Suprapubic skin (tissue), 4 donors: Measurements from ENCODE around the gene RING1. TPM values are rescaled to one million over a fixed set of nuclear protein-coding genes. Genes with fewer than 3 reads are reported as not detected.
A peak's percentile ranks its signal among the peaks of the same experiment; 100 is the strongest.

Source experiments
- DNase-seq, 2 donors: peaks; one replicate each; pipeline ENCODE4 v3.0.0-alpha.2; 2019; ENCODE audit warnings: low spot score in 2 of 2
- H3K27ac ChIP-seq: fragments of 200-600 bp; sonication (generic); one replicate; pipeline ENCODE4 v1.5.1; 2019
- H3K27me3 ChIP-seq: fragments of 200-600 bp; sonication (generic); one replicate; pipeline ENCODE4 v1.5.1; 2019
- H3K36me3 ChIP-seq: fragments of 200-600 bp; sonication (generic); one replicate; pipeline ENCODE4 v1.5.1; 2019
- H3K4me1 ChIP-seq: fragments of 200-600 bp; sonication (generic); one replicate; pipeline ENCODE4 v1.5.1; 2019
- H3K4me3 ChIP-seq: fragments of 200-600 bp; sonication (generic); one replicate; pipeline ENCODE4 v1.5.1; 2019; ENCODE audit warnings: mild to moderate bottlenecking
- H3K9me3 ChIP-seq: fragments of 200-600 bp; sonication (generic); one replicate; pipeline ENCODE4 v1.5.1; 2019
- CTCF ChIP-seq, 2 donors: fragments of 200-600 bp in 1 of 2; fragments of 450-650 bp in 1 of 2; sonication (generic) in 1 of 2; IDR thresholded peaks; one replicate each; pipeline ENCODE4 v1.5.1; 2016 to 2019; ENCODE audit warnings: antibody characterized with exemption in 2 of 2, mild to moderate bottlenecking in 1 of 2, moderate library complexity in 1 of 2
- EP300 ChIP-seq: sonication (generic); formaldehyde crosslinking; IDR thresholded peaks from one replicate; pipeline ENCODE4 v1.6.1; 2017; ENCODE audit warnings: antibody characterized with exemption
- POLR2A ChIP-seq, 2 donors: fragments of 450-650 bp; IDR thresholded peaks; one replicate each; pipeline ENCODE4 v1.6.1; 2017; ENCODE audit warnings: antibody characterized with exemption in 2 of 2, mild to moderate bottlenecking in 2 of 2, moderate library complexity in 2 of 2
- POLR2AphosphoS5 ChIP-seq, 3 donors: sonication (generic); formaldehyde crosslinking; IDR thresholded peaks; one replicate each; pipeline ENCODE4 v1.6.1; 2017; ENCODE audit warnings: antibody characterized with exemption in 3 of 3
- WGBS: methylation state at CpG from one replicate; pipeline ENCODE4 v1.1.5; 2018; 5-methylcytosine and 5-hydroxymethylcytosine counted together
- total RNA-seq, 4 donors: library from RNA; depleted of rRNA; stranded (reverse); fragments of >200 nt; gene quantifications; one replicate each; pipeline ENCODE4 v1.1.0, GENCODE V29; 2016

Gene RING1
- total RNA-seq, 4 donors from 2014 or later = 11.5 to 18.1 (median 14.9) TPM

GRCh38 chr6:33248932-33249731, 40.8 kb downstream of the RING1 start:
- DNase-seq = peak; percentile 98 to 99
- H3K27ac ChIP-seq = peak overlapping the region; percentile 96
- H3K4me1 ChIP-seq = peaks cover 34% of the 10 kb centered on the region
- TF ChIP-seq POLR2A (IDR thresholded peaks at IDR 0.05) = peak in 1 of 2 donors; percentile 68
- TF ChIP-seq CTCF (IDR thresholded peaks at IDR 0.05) = peak in 1 of 2 donors; percentile 9
- TF ChIP-seq EP300 = no peak
- TF ChIP-seq POLR2AphosphoS5 (IDR thresholded peaks at IDR 0.05) = peak in 1 of 3 donors; percentile 72
- H3K27me3 ChIP-seq = no peaks in the 10 kb centered on the region
- 0% methylated on average over 27 of the region's 58 CpGs for WGBS
- peak overlapping the region; percentile 71 for H3K4me3 ChIP-seq
- H3K9me3 ChIP-seq = no peaks in the 10 kb centered on the region
- peaks cover 17% of the 10 kb centered on the region for H3K36me3 ChIP-seq

GRCh38 chr6:33249732-33250630, 41.7 kb downstream of the RING1 start:
- peak overlapping the region; percentile 71 for H3K4me3 ChIP-seq
- TF ChIP-seq CTCF (IDR thresholded peaks at IDR 0.05) (no peak), POLR2AphosphoS5 (IDR thresholded peaks at IDR 0.05) (no peak), EP300 (no peak), POLR2A (IDR thresholded peaks at IDR 0.05) (no peak)
- H3K9me3 ChIP-seq = no peaks in the 10 kb centered on the region
- peaks cover 34% of the 10 kb centered on the region for H3K4me1 ChIP-seq
- 15% methylated on average over 14 of the region's 15 CpGs for WGBS
- H3K27me3 ChIP-seq = no peaks in the 10 kb centered on the region
- peak in 1 of 2 donors; percentile 61 for DNase-seq
- peaks cover 18% of the 10 kb centered on the region for H3K36me3 ChIP-seq
- peak overlapping the region; percentile 96 for H3K27ac ChIP-seq

- Histone ChIP-seq H3K27ac (no peak overlapping the region), H3K4me3 (no peak overlapping the region), H3K36me3 (peaks cover 20% of the 10 kb centered on the region), H3K27me3 (no peaks in the 10 kb centered on the region), H3K4me1 (peaks cover 34% of the 10 kb centered on the region), H3K9me3 (no peaks in the 10 kb centered on the region)
- DNase-seq = peak in 1 of 2 donors; percentile 54
- 95% methylated on average over 13 of the region's 13 CpGs for WGBS
- TF ChIP-seq EP300 = no peak
- TF ChIP-seq CTCF (IDR thresholded peaks at IDR 0.05) = no peak
- no peak for TF ChIP-seq POLR2AphosphoS5 (IDR thresholded peaks at IDR 0.05)
- TF ChIP-seq POLR2A (IDR thresholded peaks at IDR 0.05) = no peak
Measured at GRCh38 chr6:33250731-33251130, 42.4 kb downstream of the RING1 start.

GRCh38 chr6:33251395-33252012, 43.2 kb downstream of the RING1 start:
- Histone ChIP-seq H3K9me3 (no peaks in the 10 kb centered on the region), H3K4me3 (no peak overlapping the region), H3K4me1 (peaks cover 34% of the 10 kb centered on the region), H3K27ac (no peak overlapping the region), H3K36me3 (peaks cover 20% of the 10 kb centered on the region), H3K27me3 (no peaks in the 10 kb centered on the region)
- peak in 1 of 2 donors; percentile 8 for DNase-seq
- no peak for TF ChIP-seq EP300
- TF ChIP-seq POLR2A (IDR thresholded peaks at IDR 0.05) = no peak
- TF ChIP-seq CTCF (IDR thresholded peaks at IDR 0.05) = no peak
- no peak for TF ChIP-seq POLR2AphosphoS5 (IDR thresholded peaks at IDR 0.05)
- WGBS = 84% methylated on average over 6 of the region's 6 CpGs
